Mesendoderm (in vitro differentiated cells): ENCODE measurements around the gene PPP1R7.

Experiments used
- DNase-seq: peaks from one replicate; pipeline ENCODE4 v3.0.0; 2013
- H2AK5ac ChIP-seq: 2 replicates; pipeline ENCODE4 v1.6.1; 2013; ENCODE audit warnings: low read length, inconsistent platforms
- H2BK120ac ChIP-seq: 2 replicates; pipeline ENCODE4 v1.6.1; 2013; ENCODE audit warnings: low read depth, mild to moderate bottlenecking, low read length, moderate library complexity, mixed read lengths
- H2BK15ac ChIP-seq: replicated peaks from 2 replicates; pipeline ENCODE4 v1.6.1; 2013; ENCODE audit warnings: low read depth, mild to moderate bottlenecking, moderate library complexity
- H2BK5ac ChIP-seq: 2 replicates; pipeline ENCODE4 v1.6.1; 2013; ENCODE audit warnings: low read length, inconsistent platforms
- H3K18ac ChIP-seq: 2 replicates; pipeline ENCODE4 v1.6.1; 2013; ENCODE audit warnings: mild to moderate bottlenecking, low read length, mixed read lengths
- H3K23ac ChIP-seq: one replicate; pipeline ENCODE4 v1.6.1; 2013; ENCODE audit warnings: low read length
- H3K27ac ChIP-seq: 2 replicates; pipeline ENCODE4 v1.5.1; 2013; ENCODE audit warnings: low read depth, mild to moderate bottlenecking, inconsistent platforms, low read length, moderate library complexity
- H3K27me3 ChIP-seq: 2 replicates; pipeline ENCODE4 v1.6.1; 2013; ENCODE audit warnings: low read length, control low read depth, mild to moderate bottlenecking, inconsistent platforms; ENCODE audit not compliant: insufficient read depth, poor library complexity
- H3K36me3 ChIP-seq: 2 replicates; pipeline ENCODE4 v1.6.1; 2013; ENCODE audit warnings: low read length, inconsistent platforms; ENCODE audit not compliant: control insufficient read depth, insufficient read depth
- H3K4ac ChIP-seq: one replicate; pipeline ENCODE4 v1.6.1; 2013; ENCODE audit warnings: low read depth, mild to moderate bottlenecking, low read length, moderate library complexity
- H3K4me1 ChIP-seq: 2 replicates; pipeline ENCODE4 v1.6.1; 2013; ENCODE audit warnings: low read depth, low read length, inconsistent platforms; ENCODE audit not compliant: control insufficient read depth
- H3K4me2 ChIP-seq: 2 replicates; pipeline ENCODE4 v1.6.1; 2013; ENCODE audit warnings: low read length
- H3K4me3 ChIP-seq: 2 replicates; pipeline ENCODE4 v1.5.1; 2013; ENCODE audit warnings: mild to moderate bottlenecking, low read length
- H3K56ac ChIP-seq: one replicate; pipeline ENCODE4 v1.6.1; 2013; ENCODE audit warnings: low read length
- H3K79me1 ChIP-seq: 2 replicates; pipeline ENCODE4 v1.6.1; 2013; ENCODE audit warnings: low read length, inconsistent platforms
- H3K79me2 ChIP-seq: 2 replicates; pipeline ENCODE4 v1.6.1; 2013; ENCODE audit warnings: mild to moderate bottlenecking, low read length; ENCODE audit not compliant: control insufficient read depth, insufficient read depth
- H3K9ac ChIP-seq: 2 replicates; pipeline ENCODE4 v1.6.1; 2013; ENCODE audit warnings: low read length, inconsistent platforms
- H4K5ac ChIP-seq: one replicate; pipeline ENCODE4 v1.6.1; 2013; ENCODE audit warnings: low read length
- H4K8ac ChIP-seq: one replicate; pipeline ENCODE4 v1.6.1; 2013; ENCODE audit warnings: low read depth, mild to moderate bottlenecking, control low read depth, low read length, moderate library complexity
- WGBS: extraction: QIAGEN DNeasy Blood & Tissue Kit; methylation state at CpG from one replicate; pipeline ENCODE4 v1.1.7; 2013; ENCODE audit warnings: low lambda C conversion rate, missing lambda C conversion rate; ENCODE audit not compliant: insufficient coverage; ENCODE audit errors: extremely low coverage; 5-methylcytosine and 5-hydroxymethylcytosine counted together

The PPP1R7 gene

GRCh38 chr2:241182531-241183133 lies 32.4 kb downstream of the PPP1R7 start:
- no peak for DNase-seq
- Histone ChIP-seq H3K23ac (no peak overlapping the region), H3K27ac (no peak overlapping the region), H4K8ac (no peak overlapping the region), H2BK120ac (no peak overlapping the region), H3K9ac (no peak overlapping the region), H3K56ac (no peak overlapping the region), H3K4ac (no peak overlapping the region), H2AK5ac (no peak overlapping the region), H2BK15ac (no peak overlapping the region), H3K4me1 (no peaks in the 10 kb centered on the region), H3K4me3 (no peak overlapping the region), H2BK5ac (no peak overlapping the region), H4K5ac (no peak overlapping the region), H3K18ac (no peak overlapping the region), H3K79me1 (no peaks in the 10 kb centered on the region), H3K4me2 (no peak overlapping the region), H3K36me3 (no peaks in the 10 kb centered on the region), H3K79me2 (no peaks in the 10 kb centered on the region), H3K27me3 (no peaks in the 10 kb centered on the region)
- WGBS = no CpG with 5 or more reads among the region's 28 CpGs

GRCh38 chr2:241183221-241183620 lies 33.0 kb downstream of the PPP1R7 start:
- no CpG with 5 or more reads among the region's 9 CpGs for WGBS
- no peak for DNase-seq

GRCh38 chr2:241184901-241185300 lies 34.6 kb downstream of the PPP1R7 start:
- WGBS = no CpG with 5 or more reads among the region's 9 CpGs
- no peaks in the 10 kb centered on the region for H3K79me1 ChIP-seq

More at GRCh38 chr2:241183221-241183620, 33.0 kb downstream of the PPP1R7 start:
- no peak overlapping the region for H2BK15ac ChIP-seq
- H3K36me3 ChIP-seq = no peaks in the 10 kb centered on the region
- no peak overlapping the region for H2BK120ac ChIP-seq
- H3K4me2 ChIP-seq = no peak overlapping the region
- H3K79me2 ChIP-seq = no peaks in the 10 kb centered on the region
- H2AK5ac ChIP-seq = no peak overlapping the region
- H3K79me1 ChIP-seq = no peaks in the 10 kb centered on the region
- no peak overlapping the region for H3K56ac ChIP-seq
- peaks cover 3% of the 10 kb centered on the region for H3K4me1 ChIP-seq
- no peak overlapping the region for H2BK5ac ChIP-seq
- H3K9ac ChIP-seq = no peak overlapping the region
- no peak overlapping the region for H4K8ac ChIP-seq
- no peak overlapping the region for H3K18ac ChIP-seq
- no peak overlapping the region for H3K4me3 ChIP-seq
- no peak overlapping the region for H3K4ac ChIP-seq
- H4K5ac ChIP-seq = no peak overlapping the region
- H3K27ac ChIP-seq = no peak overlapping the region
- H3K27me3 ChIP-seq = no peaks in the 10 kb centered on the region
- no peak overlapping the region for H3K23ac ChIP-seq

GRCh38 chr2:241185961-241186360 lies 35.7 kb downstream of the PPP1R7 start:
- WGBS = no CpG with 5 or more reads among the region's 11 CpGs

More at GRCh38 chr2:241184901-241185300, 34.6 kb downstream of the PPP1R7 start:
- Histone ChIP-seq H3K79me2 (no peaks in the 10 kb centered on the region), H3K23ac (no peak overlapping the region), H2BK5ac (no peak overlapping the region), H2AK5ac (no peak overlapping the region), H3K18ac (no peak overlapping the region), H4K8ac (no peak overlapping the region), H3K27me3 (no peaks in the 10 kb centered on the region), H3K9ac (no peak overlapping the region), H2BK15ac (no peak overlapping the region), H3K36me3 (no peaks in the 10 kb centered on the region), H3K56ac (no peak overlapping the region), H3K4ac (no peak overlapping the region), H2BK120ac (no peak overlapping the region), H4K5ac (no peak overlapping the region), H3K4me1 (peaks cover 3% of the 10 kb centered on the region), H3K4me3 (no peak overlapping the region), H3K27ac (no peak overlapping the region), H3K4me2 (no peak overlapping the region)
- no peak for DNase-seq

GRCh38 chr2:241187101-241187917 lies 37.0 kb downstream of the PPP1R7 start:
- no peak overlapping the region for H3K4me2 ChIP-seq
- DNase-seq = peak; percentile 34
- H3K56ac ChIP-seq = no peak overlapping the region
- peaks cover 3% of the 10 kb centered on the region for H3K4me1 ChIP-seq
- H2BK15ac ChIP-seq = no peak overlapping the region
- WGBS = 100% methylated on average over 2 of the region's 14 CpGs
- H3K18ac ChIP-seq = no peak overlapping the region
- H3K27me3 ChIP-seq = no peaks in the 10 kb centered on the region
- H3K23ac ChIP-seq = no peak overlapping the region
- H2AK5ac ChIP-seq = no peak overlapping the region
- H2BK120ac ChIP-seq = no peak overlapping the region
- no peak overlapping the region for H3K9ac ChIP-seq
- no peaks in the 10 kb centered on the region for H3K79me2 ChIP-seq
- no peak overlapping the region for H3K4me3 ChIP-seq
- no peak overlapping the region for H4K8ac ChIP-seq
- no peaks in the 10 kb centered on the region for H3K79me1 ChIP-seq
- no peak overlapping the region for H3K4ac ChIP-seq
- H2BK5ac ChIP-seq = no peak overlapping the region
- no peak overlapping the region for H3K27ac ChIP-seq
- no peaks in the 10 kb centered on the region for H3K36me3 ChIP-seq
- no peak overlapping the region for H4K5ac ChIP-seq

More at GRCh38 chr2:241185961-241186360, 35.7 kb downstream of the PPP1R7 start:
- no peak overlapping the region for H3K4me3 ChIP-seq
- H2BK15ac ChIP-seq = no peak overlapping the region
- H3K27me3 ChIP-seq = no peaks in the 10 kb centered on the region
- H3K56ac ChIP-seq = no peak overlapping the region
- no peak overlapping the region for H4K8ac ChIP-seq
- H3K18ac ChIP-seq = no peak overlapping the region
- no peak overlapping the region for H3K4me2 ChIP-seq
- no peak overlapping the region for H2BK120ac ChIP-seq
- no peak overlapping the region for H3K9ac ChIP-seq
- H3K79me1 ChIP-seq = no peaks in the 10 kb centered on the region
- peaks cover 3% of the 10 kb centered on the region for H3K4me1 ChIP-seq
- no peak overlapping the region for H2BK5ac ChIP-seq
- no peak overlapping the region for H3K27ac ChIP-seq
- DNase-seq = no peak
- H2AK5ac ChIP-seq = no peak overlapping the region
- H3K79me2 ChIP-seq = no peaks in the 10 kb centered on the region
- no peak overlapping the region for H3K23ac ChIP-seq
- H3K36me3 ChIP-seq = no peaks in the 10 kb centered on the region
- no peak overlapping the region for H4K5ac ChIP-seq
- H3K4ac ChIP-seq = no peak overlapping the region
